Liver (tissue), 9 donors: Measurements from ENCODE around the gene SERPINC1. TPM values are rescaled to one million over a fixed set of nuclear protein-coding genes. Genes with fewer than 3 reads are reported as not detected.

Experiments
- DNase-seq: peaks from one replicate; pipeline ENCODE4 v3.0.0-alpha.2; 2017; ENCODE audit warnings: low spot score
- H3K27ac ChIP-seq, 2 donors: one replicate each; pipeline ENCODE4 v1.7.0; 2013; ENCODE audit warnings: inconsistent platforms in 2 of 2, low read length in 2 of 2, control low read depth in 1 of 2, low read depth in 1 of 2, mild to moderate bottlenecking in 1 of 2
- H3K27me3 ChIP-seq, 4 donors: one replicate each; pipeline versions ENCODE4 v1.6.1 to v1.7.0; 2013; ENCODE audit warnings: low read length in 3 of 4, inconsistent platforms in 1 of 4, mild to moderate bottlenecking in 1 of 4, moderate library complexity in 1 of 4; ENCODE audit not compliant: control insufficient read depth in 4 of 4, insufficient read depth in 4 of 4
- H3K36me3 ChIP-seq, 4 donors: one replicate each; pipeline versions ENCODE4 v1.6.1 to v1.7.0; 2013; ENCODE audit warnings: low read length in 3 of 4, mild to moderate bottlenecking in 3 of 4, low read depth in 1 of 4, moderate library complexity in 1 of 4; ENCODE audit not compliant: control insufficient read depth in 4 of 4, insufficient read depth in 3 of 4
- H3K4me1 ChIP-seq, 4 donors: one replicate each; pipeline versions ENCODE4 v1.6.1 to v1.7.0; 2013; ENCODE audit warnings: low read length in 3 of 4, mild to moderate bottlenecking in 3 of 4, moderate library complexity in 1 of 4; ENCODE audit not compliant: control insufficient read depth in 4 of 4, insufficient read depth in 4 of 4
- H3K4me3 ChIP-seq, 3 donors: one replicate each; pipeline versions ENCODE4 v1.6.1 to v1.7.0; 2013; ENCODE audit warnings: low read length in 3 of 3, control low read depth in 1 of 3, low read depth in 1 of 3, mild to moderate bottlenecking in 1 of 3
- H3K9ac ChIP-seq, 2 donors: one replicate each; pipeline ENCODE4 v1.7.0; 2013; ENCODE audit warnings: low read length in 2 of 2, mild to moderate bottlenecking in 2 of 2, moderate library complexity in 2 of 2, control low read depth in 1 of 2, low read depth in 1 of 2
- H3K9me3 ChIP-seq, 4 donors: one replicate each; pipeline versions ENCODE4 v1.6.1 to v1.7.0; 2013; ENCODE audit warnings: low read length in 3 of 4; ENCODE audit not compliant: control insufficient read depth in 4 of 4
- ATF3 ChIP-seq: IDR thresholded peaks from 2 replicates; pipeline ENCODE4 v1.6.1; 2016; ENCODE audit warnings: antibody characterized with exemption
- CTCF ChIP-seq: fragments of 150-350 bp; IDR thresholded peaks from 2 replicates; pipeline ENCODE4 v1.5.1; 2017; ENCODE audit warnings: improper control_type of control experiment, low read depth, low read length; ENCODE audit not compliant: missing input control
- EGR1 ChIP-seq, 2 donors: IDR thresholded peaks; 2 replicates each; pipeline ENCODE4 v1.6.1; 2016 to 2018; ENCODE audit warnings: antibody characterized with exemption in 2 of 2, low read depth in 2 of 2
- FOXA1 ChIP-seq: IDR thresholded peaks from 2 replicates; pipeline ENCODE4 v1.6.1; 2016; ENCODE audit warnings: antibody characterized with exemption
- FOXA2 ChIP-seq: IDR thresholded peaks from 2 replicates; pipeline ENCODE4 v1.6.1; 2016; ENCODE audit warnings: antibody characterized with exemption
- GABPA ChIP-seq, 2 donors: IDR thresholded peaks in 1 of 2; conservative IDR thresholded peaks in 1 of 2; 2 replicates each; pipeline ENCODE4 v1.6.1; 2016; ENCODE audit warnings: antibody characterized with exemption in 2 of 2, mild to moderate bottlenecking in 1 of 2, moderate library complexity in 1 of 2
- HNF4A ChIP-seq, 2 donors: conservative IDR thresholded peaks; 2 replicates each; pipeline ENCODE4 v1.6.1; 2016; ENCODE audit warnings: antibody characterized with exemption in 2 of 2, mild to moderate bottlenecking in 2 of 2
- HNF4G ChIP-seq: IDR thresholded peaks from 2 replicates; pipeline ENCODE4 v1.6.1; 2016; ENCODE audit warnings: antibody characterized with exemption
- JUND ChIP-seq, 2 donors: IDR thresholded peaks; 2 replicates each; pipeline ENCODE4 v1.6.1; 2016; ENCODE audit warnings: antibody characterized with exemption in 2 of 2
- MAX ChIP-seq: IDR thresholded peaks from 2 replicates; pipeline ENCODE4 v1.6.1; 2016; ENCODE audit warnings: antibody characterized with exemption
- NR2F2 ChIP-seq: IDR thresholded peaks from 2 replicates; pipeline ENCODE4 v1.6.1; 2016; ENCODE audit warnings: antibody characterized with exemption
- RAD21 ChIP-seq, 2 donors: IDR thresholded peaks; 2 replicates each; pipeline ENCODE4 v1.6.1; 2016; ENCODE audit warnings: antibody characterized with exemption in 2 of 2, mild to moderate bottlenecking in 2 of 2
- REST ChIP-seq: IDR thresholded peaks from 2 replicates; pipeline ENCODE4 v1.6.1; 2016; ENCODE audit warnings: antibody characterized with exemption, mild to moderate bottlenecking
- SP1 ChIP-seq: IDR thresholded peaks from 2 replicates; pipeline ENCODE4 v1.6.1; 2018; ENCODE audit warnings: antibody characterized with exemption, mild to moderate bottlenecking
- TAF1 ChIP-seq: conservative IDR thresholded peaks from 2 replicates; pipeline ENCODE4 v1.6.1; 2016; ENCODE audit warnings: antibody characterized with exemption, mild to moderate bottlenecking
- YY1 ChIP-seq: IDR thresholded peaks from 2 replicates; pipeline ENCODE4 v1.6.1; 2016; ENCODE audit warnings: antibody characterized with exemption, mild to moderate bottlenecking
- ZBTB33 ChIP-seq: IDR thresholded peaks from 2 replicates; pipeline ENCODE4 v1.6.1; 2016; ENCODE audit warnings: antibody characterized with exemption
- WGBS: extraction: QIAGEN DNeasy Blood & Tissue Kit; methylation state at CpG from one replicate; pipeline ENCODE4 v1.1.7; 2013; 5-methylcytosine and 5-hydroxymethylcytosine counted together
- polyA plus RNA-seq, 2 donors: library from polyadenylated mRNA; stranded (reverse) in 1 of 2; unstranded in 1 of 2; fragments of 200-250 nt in 1 of 2; fragments of >200 nt in 1 of 2; fragmentation: Nextera tagmentation in 1 of 2; extraction: Ambion mirVana in 1 of 2; gene quantifications; one replicate each; pipeline versions ENCODE4 v1.2.1 to v1.2.3, GENCODE V29; 2013 to 2015
- total RNA-seq, 2 donors: library from RNA; depleted of rRNA; stranded (reverse); fragments of >200 nt; gene quantifications; one replicate each; pipeline ENCODE4 v1.2.3, GENCODE V29; 2014
- donor health status: healthy.
- donor health status: healthy.
- donor health status: healthy.
- donor health status: healthy.
- donor health status: healthy.

Gene SERPINC1
- total and polyA plus RNA-seq, 4 donors, result 742 to 2,589 (median 2,412) TPM

- peak overlapping the region; percentile 80 to 98 for H3K27ac ChIP-seq
- peak overlapping the region; percentile 40 to 59 for H3K9ac ChIP-seq
- no peak for TF ChIP-seq RAD21 (IDR thresholded peaks at IDR 0.05)
- no peak for TF ChIP-seq TAF1
- no peak for TF ChIP-seq EGR1 (IDR thresholded peaks at IDR 0.05; ENCODE audit: low read depth in 2 of 2)
- TF ChIP-seq REST, result no peak
- no peak for TF ChIP-seq HNF4A (conservative IDR thresholded peaks at IDR 0.05)
- no peak for TF ChIP-seq ZBTB33
- TF ChIP-seq HNF4G, result no peak
- TF ChIP-seq CTCF, result no peak
- no peak for TF ChIP-seq YY1
- no peaks in the 10 kb centered on the region for H3K27me3 ChIP-seq
- H3K4me3 ChIP-seq, result peak overlapping the region; percentile 79 to 92 (median 83)
- peaks cover 2 to 22% (median 12%) of the 10 kb centered on the region in 4 donors for H3K4me1 ChIP-seq
- no peak for DNase-seq
- peaks cover 4 to 39% (median 35%) of the 10 kb centered on the region in 4 donors for H3K36me3 ChIP-seq
- no peaks in the 10 kb centered on the region for H3K9me3 ChIP-seq
- WGBS, result 17% methylated on average over 32 of the region's 32 CpGs
Measured at GRCh38 chr1:173867141-173867752, 49.9 kb downstream of the SERPINC1 start.

GRCh38 chr1:173866413-173867115 is 50.6 kb downstream of the SERPINC1 start:
- no peaks in the 10 kb centered on the region for H3K9me3 ChIP-seq
- TF ChIP-seq FOXA1 (no peak), CTCF (no peak), NR2F2 (no peak), YY1 (no peak), HNF4A (conservative IDR thresholded peaks at IDR 0.05) (no peak), EGR1 (IDR thresholded peaks at IDR 0.05; ENCODE audit: low read depth in 2 of 2) (no peak), SP1 (no peak), MAX (no peak), FOXA2 (no peak), JUND (IDR thresholded peaks at IDR 0.05) (no peak), ATF3 (no peak), GABPA (IDR thresholded peaks at IDR 0.05 in 1 of 2, conservative IDR thresholded peaks at IDR 0.05 in 1 of 2) (no peak), TAF1 (no peak)
- peaks cover 4 to 39% (median 35%) of the 10 kb centered on the region in 4 donors for H3K36me3 ChIP-seq
- peak overlapping the region in 1 of 2 donors; percentile 5 for H3K9ac ChIP-seq
- H3K4me1 ChIP-seq, result peaks cover 2 to 22% (median 12%) of the 10 kb centered on the region in 4 donors
- WGBS, result 54% methylated on average over 2 of the region's 2 CpGs
- peak overlapping the region in 1 of 2 donors; percentile 80 for H3K27ac ChIP-seq
- no peaks in the 10 kb centered on the region for H3K27me3 ChIP-seq
- H3K4me3 ChIP-seq, result peak overlapping the region; percentile 79 to 92 (median 83)
- DNase-seq, result no peak
